KMS-11 (cell line): ENCODE results near the gene CACNA2D3.

Source experiments
- H2AFZ ChIP-seq: fragments of 200-600 bp; sonication (generic); 2 replicates; pipeline ENCODE4 v1.6.1; 2016; ENCODE audit warnings: antibody characterized with exemption, mixed run types, low read depth
- H3K27ac ChIP-seq: fragments of 200-600 bp; sonication (generic); 2 replicates; pipeline ENCODE4 v1.6.1; 2016; ENCODE audit warnings: mild to moderate bottlenecking, mixed run types
- H3K27me3 ChIP-seq: fragments of 200-600 bp; sonication (generic); 2 replicates; pipeline ENCODE4 v1.6.1; 2017; ENCODE audit warnings: mild to moderate bottlenecking, low read depth, mixed run types, moderate library complexity; ENCODE audit not compliant: insufficient read depth
- H3K36me3 ChIP-seq: fragments of 200-600 bp; sonication (generic); 2 replicates; pipeline ENCODE4 v1.6.1; 2017; ENCODE audit warnings: mild to moderate bottlenecking, mixed run types; ENCODE audit not compliant: insufficient read depth
- H3K4me1 ChIP-seq: fragments of 200-600 bp; sonication (generic); 2 replicates; pipeline ENCODE4 v1.6.1; 2016; ENCODE audit warnings: mild to moderate bottlenecking, low read depth, mixed run types; ENCODE audit not compliant: poor library complexity, severe bottlenecking
- H3K4me2 ChIP-seq: fragments of 200-600 bp; sonication (generic); 2 replicates; pipeline ENCODE4 v1.7.0; 2016; ENCODE audit warnings: mild to moderate bottlenecking, mixed run types
- H3K4me3 ChIP-seq: fragments of 200-600 bp; sonication (generic); IDR thresholded peaks from 2 replicates; pipeline ENCODE4 v1.6.1; 2017; ENCODE audit warnings: low read depth, low read length, mixed read lengths; ENCODE audit not compliant: insufficient read depth
- H3K79me2 ChIP-seq: fragments of 200-600 bp; sonication (generic); 2 replicates; pipeline ENCODE4 v1.6.1; 2016; ENCODE audit warnings: low read depth, mixed run types; ENCODE audit not compliant: insufficient read depth
- H3K9ac ChIP-seq: fragments of 200-600 bp; sonication (generic); 2 replicates; pipeline ENCODE4 v1.6.1; 2016; ENCODE audit warnings: mild to moderate bottlenecking, mixed run types
- H4K20me1 ChIP-seq: fragments of 200-600 bp; sonication (generic); 2 replicates; pipeline ENCODE4 v1.6.1; 2016; ENCODE audit warnings: mild to moderate bottlenecking, mixed run types; ENCODE audit not compliant: insufficient read depth
- CTCF ChIP-seq: fragments of 200-600 bp; sonication (generic); conservative IDR thresholded peaks from 2 replicates; pipeline ENCODE4 v1.6.1; 2017; ENCODE audit warnings: low read depth, mild to moderate bottlenecking, antibody characterized with exemption, low read length, moderate library complexity, mixed read lengths

Gene CACNA2D3

GRCh38 chr3:54259636-54260035 lies 137.3 kb downstream of the CACNA2D3 start:
- no peak for TF ChIP-seq CTCF
- no peak overlapping the region for H3K9ac ChIP-seq
- no peak overlapping the region for H3K4me2 ChIP-seq
- no peaks in the 10 kb centered on the region for H3K36me3 ChIP-seq
- H3K4me3 ChIP-seq: no peak overlapping the region
- H3K27ac ChIP-seq: no peak overlapping the region
- H3K4me1 ChIP-seq: no peaks in the 10 kb centered on the region
- H3K27me3 ChIP-seq: no peaks in the 10 kb centered on the region
- H2AFZ ChIP-seq: no peak overlapping the region
- no peaks in the 10 kb centered on the region for H3K79me2 ChIP-seq
- H4K20me1 ChIP-seq: no peaks in the 10 kb centered on the region

GRCh38 chr3:54261141-54261540 lies 138.8 kb downstream of the CACNA2D3 start:
- Histone ChIP-seq H3K79me2 (no peaks in the 10 kb centered on the region), H3K4me2 (no peak overlapping the region), H2AFZ (no peak overlapping the region), H3K36me3 (no peaks in the 10 kb centered on the region), H3K9ac (no peak overlapping the region), H3K4me1 (no peaks in the 10 kb centered on the region), H3K27me3 (no peaks in the 10 kb centered on the region), H4K20me1 (no peaks in the 10 kb centered on the region), H3K27ac (no peak overlapping the region), H3K4me3 (no peak overlapping the region)
- no peak for TF ChIP-seq CTCF

GRCh38 chr3:54262541-54262940 lies 140.2 kb downstream of the CACNA2D3 start:
- Histone ChIP-seq H2AFZ (no peak overlapping the region), H3K4me2 (no peak overlapping the region)
- no peak for TF ChIP-seq CTCF

GRCh38 chr3:54262946-54263345 lies 140.6 kb downstream of the CACNA2D3 start:
- TF ChIP-seq CTCF: no peak
- Histone ChIP-seq H3K27me3 (no peaks in the 10 kb centered on the region), H3K4me3 (no peak overlapping the region), H3K79me2 (no peaks in the 10 kb centered on the region), H3K4me2 (no peak overlapping the region), H3K9ac (no peak overlapping the region), H3K4me1 (no peaks in the 10 kb centered on the region), H4K20me1 (no peaks in the 10 kb centered on the region), H3K27ac (no peak overlapping the region), H3K36me3 (no peaks in the 10 kb centered on the region), H2AFZ (no peak overlapping the region)

More at GRCh38 chr3:54262541-54262940, 140.2 kb downstream of the CACNA2D3 start:
- no peaks in the 10 kb centered on the region for H4K20me1 ChIP-seq
- H3K27me3 ChIP-seq: no peaks in the 10 kb centered on the region
- no peaks in the 10 kb centered on the region for H3K4me1 ChIP-seq
- H3K4me3 ChIP-seq: no peak overlapping the region
- no peaks in the 10 kb centered on the region for H3K36me3 ChIP-seq
- H3K9ac ChIP-seq: no peak overlapping the region
- no peak overlapping the region for H3K27ac ChIP-seq
- H3K79me2 ChIP-seq: no peaks in the 10 kb centered on the region
